ENCODE data around the gene BCL7C.

The BCL7C gene

DNA sequence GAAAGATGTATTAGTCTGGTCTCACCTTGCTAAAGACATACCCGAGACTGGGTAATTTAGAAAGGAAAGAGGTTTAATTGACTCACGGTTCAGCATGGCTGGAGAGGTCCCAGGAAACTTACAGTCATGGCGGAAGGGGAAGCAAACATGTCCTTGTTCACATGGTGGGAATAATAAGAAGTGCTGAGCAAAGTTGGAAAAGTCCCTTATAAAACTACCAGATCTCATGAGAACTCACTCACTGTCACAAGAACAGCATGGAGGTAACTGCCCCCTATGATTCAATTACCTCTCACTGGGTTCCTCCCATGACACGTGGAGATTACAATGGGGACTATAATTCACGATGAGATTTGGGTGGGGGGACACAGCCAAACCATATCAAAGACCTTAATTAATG is 53.3 kb downstream of the BCL7C start:
- Histone ChIP-seq H3K79me2 (ENCODE audit: low read length) (no peaks in the 10 kb centered on the region), H3K27me3 (replicated peaks; ENCODE audit: insufficient read depth, low read length) (no peaks in the 10 kb centered on the region), H3K9ac (ENCODE audit: low read length) (no peak overlapping the region), H3K4me1 (ENCODE audit: low read length) (peaks cover 7% of the 10 kb centered on the region), H4K20me1 (ENCODE audit: insufficient read depth, low read length) (no peaks in the 10 kb centered on the region), H3F3A (ENCODE audit: insufficient read depth, low read length) (no peaks in the 10 kb centered on the region; the same call in 1 of the 2 replicates), H3K36me3 (replicated peaks; ENCODE audit: insufficient read depth, low read length) (no peaks in the 10 kb centered on the region), H3K9me3 (replicated peaks; ENCODE audit: insufficient read depth, low read length) (no peaks in the 10 kb centered on the region), H2AFZ (ENCODE audit: low read length) (no peak overlapping the region), H3K4me3 (ENCODE audit: low read length) (no peak overlapping the region), H3K27ac (ENCODE audit: low read length) (no peak overlapping the region), H3K9me2 (replicated peaks; ENCODE audit: insufficient read depth, low read length) (no peaks in the 10 kb centered on the region), H3K4me2 (ENCODE audit: low read depth, low read length) (no peak overlapping the region)
- no peak for DNase-seq
- TF ChIP-seq, protein P1, sequence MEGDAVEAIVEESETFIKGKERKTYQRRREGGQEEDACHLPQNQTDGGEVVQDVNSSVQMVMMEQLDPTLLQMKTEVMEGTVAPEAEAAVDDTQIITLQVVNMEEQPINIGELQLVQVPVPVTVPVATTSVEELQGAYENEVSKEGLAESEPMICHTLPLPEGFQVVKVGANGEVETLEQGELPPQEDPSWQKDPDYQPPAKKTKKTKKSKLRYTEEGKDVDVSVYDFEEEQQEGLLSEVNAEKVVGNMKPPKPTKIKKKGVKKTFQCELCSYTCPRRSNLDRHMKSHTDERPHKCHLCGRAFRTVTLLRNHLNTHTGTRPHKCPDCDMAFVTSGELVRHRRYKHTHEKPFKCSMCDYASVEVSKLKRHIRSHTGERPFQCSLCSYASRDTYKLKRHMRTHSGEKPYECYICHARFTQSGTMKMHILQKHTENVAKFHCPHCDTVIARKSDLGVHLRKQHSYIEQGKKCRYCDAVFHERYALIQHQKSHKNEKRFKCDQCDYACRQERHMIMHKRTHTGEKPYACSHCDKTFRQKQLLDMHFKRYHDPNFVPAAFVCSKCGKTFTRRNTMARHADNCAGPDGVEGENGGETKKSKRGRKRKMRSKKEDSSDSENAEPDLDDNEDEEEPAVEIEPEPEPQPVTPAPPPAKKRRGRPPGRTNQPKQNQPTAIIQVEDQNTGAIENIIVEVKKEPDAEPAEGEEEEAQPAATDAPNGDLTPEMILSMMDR (IDR thresholded peaks at IDR 0.05; ENCODE audit: low read length), result no peak
- no peak for TF ChIP-seq EZH2phosphoT487 (IDR thresholded peaks at IDR 0.05; ENCODE audit: low read length)
- TF ChIP-seq EZH2 (optimal IDR thresholded peaks at IDR 0.05; ENCODE audit: low read depth, low read length), result no peak

DNA sequence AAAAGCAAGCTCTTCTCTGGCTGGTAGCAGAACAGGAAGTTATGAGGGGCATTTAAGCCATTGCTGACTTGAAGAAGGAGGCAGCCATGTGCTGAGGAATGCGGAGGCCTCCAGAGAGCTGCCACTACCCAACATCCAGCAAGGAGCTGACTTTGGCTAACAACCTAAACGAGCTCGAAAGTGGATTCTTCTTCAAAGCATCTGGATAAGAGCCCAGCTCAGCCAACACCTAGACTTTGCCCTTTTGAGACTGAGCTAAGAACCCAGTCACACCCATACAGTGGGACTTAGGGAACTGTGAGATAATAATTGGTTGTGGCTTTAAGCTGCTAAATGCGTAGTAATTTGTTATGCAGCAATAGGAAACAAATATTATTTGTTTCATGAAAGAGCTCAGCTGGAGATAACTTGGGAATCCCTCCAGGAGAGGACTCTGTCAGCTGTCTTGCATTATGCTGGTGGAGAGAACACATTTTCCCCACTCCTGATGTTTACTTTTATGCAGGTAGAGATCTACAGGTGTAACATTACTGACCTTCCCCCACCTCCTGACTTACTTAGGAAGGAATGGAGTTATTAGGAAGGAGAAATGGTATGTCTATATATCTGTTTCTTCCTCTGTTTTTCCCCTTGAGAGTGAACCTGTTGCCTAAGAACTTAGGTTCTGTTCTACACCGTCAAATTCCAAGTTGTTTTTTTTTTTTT is 54.2 kb downstream of the BCL7C start:
- H3K36me3 ChIP-seq (replicated peaks; ENCODE audit: insufficient read depth, low read length), result no peaks in the 10 kb centered on the region

DNA sequence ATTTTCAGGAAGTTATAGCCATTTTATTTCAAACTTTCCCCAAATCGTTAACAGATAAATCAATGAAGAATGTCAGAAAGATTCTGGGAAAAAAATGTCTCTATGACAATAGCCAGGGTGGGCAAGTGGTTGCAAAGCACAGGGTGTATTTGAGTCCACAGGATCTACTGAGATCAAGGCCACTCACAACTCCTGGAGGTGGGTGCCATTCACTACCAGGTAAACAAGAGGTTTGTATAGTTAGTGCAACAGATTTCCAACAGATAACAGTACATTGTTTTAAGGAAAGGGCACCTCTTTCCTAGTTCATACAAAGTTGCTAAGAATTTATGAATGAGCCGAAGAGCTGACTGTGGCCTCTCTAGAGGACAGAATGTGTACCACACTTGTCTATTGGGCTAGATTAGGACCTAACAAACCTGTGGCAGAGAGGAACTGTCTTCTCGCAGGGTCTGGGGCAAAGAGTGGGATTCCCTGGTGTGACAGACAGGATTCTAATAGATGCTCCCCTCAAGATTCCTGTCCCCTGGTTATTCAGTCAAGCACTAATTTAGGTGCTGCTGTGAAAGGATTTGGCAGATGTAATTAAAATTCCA is 54.9 kb downstream of the BCL7C start:
- no peaks in the 10 kb centered on the region for H3K4me1 ChIP-seq (ENCODE audit: low read length)
- H3K9me3 ChIP-seq (replicated peaks; ENCODE audit: insufficient read depth, low read length), result no peaks in the 10 kb centered on the region
- H3K4me2 ChIP-seq (ENCODE audit: low read depth, low read length), result no peak overlapping the region
- H2AFZ ChIP-seq (ENCODE audit: low read length), result no peak overlapping the region
- no peaks in the 10 kb centered on the region for H3K79me2 ChIP-seq (ENCODE audit: low read length)
- H3K36me3 ChIP-seq (replicated peaks; ENCODE audit: insufficient read depth, low read length), result no peaks in the 10 kb centered on the region
- no peak overlapping the region for H3K27ac ChIP-seq (ENCODE audit: low read length)
- DNase-seq, result no peak
- H3K9me2 ChIP-seq (replicated peaks; ENCODE audit: insufficient read depth, low read length), result no peaks in the 10 kb centered on the region
- H3K9ac ChIP-seq (ENCODE audit: low read length), result no peak overlapping the region
- no peaks in the 10 kb centered on the region for H3F3A ChIP-seq (ENCODE audit: insufficient read depth, low read length)
- H4K20me1 ChIP-seq (ENCODE audit: insufficient read depth, low read length), result no peaks in the 10 kb centered on the region
- no peak for TF ChIP-seq EZH2 (optimal IDR thresholded peaks at IDR 0.05; ENCODE audit: low read depth, low read length)
- TF ChIP-seq, protein P1 (IDR thresholded peaks at IDR 0.05; ENCODE audit: low read length), result no peak
- TF ChIP-seq EZH2phosphoT487 (IDR thresholded peaks at IDR 0.05; ENCODE audit: low read length), result no peak
- H3K4me3 ChIP-seq (ENCODE audit: low read length), result no peak overlapping the region
- no peaks in the 10 kb centered on the region for H3K27me3 ChIP-seq (replicated peaks; ENCODE audit: insufficient read depth, low read length)

More for the DNA sequence above, 54.2 kb downstream of the BCL7C start:
- H3K9ac ChIP-seq (ENCODE audit: low read length), result no peak overlapping the region
- H2AFZ ChIP-seq (ENCODE audit: low read length), result no peak overlapping the region
- no peak for TF ChIP-seq EZH2phosphoT487 (IDR thresholded peaks at IDR 0.05; ENCODE audit: low read length)
- TF ChIP-seq, protein P1 (IDR thresholded peaks at IDR 0.05; ENCODE audit: low read length), result no peak
- no peak for TF ChIP-seq EZH2 (optimal IDR thresholded peaks at IDR 0.05; ENCODE audit: low read depth, low read length)
- H3K4me3 ChIP-seq (ENCODE audit: low read length), result no peak overlapping the region
- H3K27ac ChIP-seq (ENCODE audit: low read length), result no peak overlapping the region
- no peak overlapping the region for H3K4me2 ChIP-seq (ENCODE audit: low read depth, low read length)
- no peaks in the 10 kb centered on the region for H3K9me2 ChIP-seq (replicated peaks; ENCODE audit: insufficient read depth, low read length)
- H3K4me1 ChIP-seq (ENCODE audit: low read length), result no peaks in the 10 kb centered on the region
- no peaks in the 10 kb centered on the region; the same call in 1 of the 2 replicates for H3F3A ChIP-seq (ENCODE audit: insufficient read depth, low read length)
- no peaks in the 10 kb centered on the region for H4K20me1 ChIP-seq (ENCODE audit: insufficient read depth, low read length)
- H3K79me2 ChIP-seq (ENCODE audit: low read length), result no peaks in the 10 kb centered on the region
- DNase-seq, result no peak
- H3K9me3 ChIP-seq (replicated peaks; ENCODE audit: insufficient read depth, low read length), result no peaks in the 10 kb centered on the region
- H3K27me3 ChIP-seq (replicated peaks; ENCODE audit: insufficient read depth, low read length), result no peaks in the 10 kb centered on the region

All from MM.1S (cell line).